Esophagus muscularis mucosa (tissue), 4 donors: ENCODE data around the gene PIGR. TPM values are rescaled to one million over a fixed set of nuclear protein-coding genes. Genes with fewer than 3 reads are reported as not detected.

Source experiments
- DNase-seq: peaks from one replicate; pipeline ENCODE4 v3.0.0-alpha.2; 2017; ENCODE audit errors: extremely low spot score
- H3K27ac ChIP-seq, 4 donors: fragments of 200-600 bp; sonication (generic); replicated peaks in 1 of 4; 1 replicate in 3 of 4; 2 replicates in 1 of 4; pipeline ENCODE4 v1.5.1; 2016 to 2019; ENCODE audit warnings: mild to moderate bottlenecking in 1 of 4
- H3K27me3 ChIP-seq, 4 donors: fragments of 200-600 bp; sonication (generic); one replicate each; pipeline versions ENCODE4 v1.5.1 to v1.6.0; 2016 to 2019
- H3K36me3 ChIP-seq, 4 donors: fragments of 200-600 bp; sonication (generic); one replicate each; pipeline ENCODE4 v1.5.1; 2016 to 2019
- H3K4me1 ChIP-seq, 4 donors: fragments of 200-600 bp; sonication (generic); one replicate each; pipeline ENCODE4 v1.5.1; 2016 to 2019
- H3K4me3 ChIP-seq, 4 donors: fragments of 200-600 bp; sonication (generic); 1 replicate in 2 of 4; 2 replicates in 2 of 4; pipeline ENCODE4 v1.5.1; 2016 to 2019; ENCODE audit warnings: mild to moderate bottlenecking in 4 of 4, moderate library complexity in 1 of 4
- H3K9me3 ChIP-seq, 4 donors: fragments of 200-600 bp; sonication (generic); 1 replicate in 3 of 4; 2 replicates in 1 of 4; pipeline ENCODE4 v1.5.1; 2016 to 2019
- CTCF ChIP-seq, 3 experiments: fragments of 200-600 bp in 2 of 3; fragments of 450-650 bp in 1 of 3; sonication (generic) in 2 of 3; IDR thresholded peaks; one replicate each; pipeline ENCODE4 v1.5.1; 2017 to 2019; ENCODE audit warnings: antibody characterized with exemption in 3 of 3, mild to moderate bottlenecking in 2 of 3, moderate library complexity in 1 of 3
- EP300 ChIP-seq: sonication (generic); formaldehyde crosslinking; IDR thresholded peaks from one replicate; pipeline ENCODE4 v1.6.1; 2017; ENCODE audit warnings: antibody characterized with exemption
- POLR2A ChIP-seq: fragments of 450-650 bp; IDR thresholded peaks from one replicate; pipeline ENCODE4 v1.6.1; 2017; ENCODE audit warnings: antibody characterized with exemption, moderate library complexity, mild to moderate bottlenecking, low read depth
- POLR2AphosphoS5 ChIP-seq, 2 donors: sonication (generic); formaldehyde crosslinking; IDR thresholded peaks; one replicate each; pipeline ENCODE4 v1.6.1; 2017; ENCODE audit warnings: antibody characterized with exemption in 2 of 2
- WGBS: methylation state at CpG from one replicate; pipeline ENCODE4 v1.1.5; 2018; 5-methylcytosine and 5-hydroxymethylcytosine counted together
- intact Hi-C: fragments of 100-400 bp; cut with DNase I; formaldehyde crosslinking; loops from one replicate; pipeline ENCODE4 v1.15.1; 2023
- total RNA-seq, 4 donors: library from RNA; depleted of rRNA; stranded (reverse); fragments of >200 nt; gene quantifications; one replicate each; pipeline versions ENCODE4 v1.1.0 to v1.2.1, GENCODE V29; 2016

PIGR gene
- total RNA-seq, 4 donors from 2014 or later: 0.42 to 4.2 (median 1.1) TPM; not detected in 1

- 91% methylated on average over 10 of the region's 10 CpGs for WGBS
- no peaks in the 10 kb centered on the region for H3K36me3 ChIP-seq
- TF ChIP-seq EP300 (no peak), CTCF (IDR thresholded peaks at IDR 0.05) (no peak), POLR2AphosphoS5 (IDR thresholded peaks at IDR 0.05) (no peak), POLR2A (no peak)
- DNase-seq: no peak
- H3K9me3 ChIP-seq: no peaks in the 10 kb centered on the region
- peaks cover 4 to 12% (median 9%) of the 10 kb centered on the region in 4 donors for H3K4me1 ChIP-seq
- no peak overlapping the region for H3K4me3 ChIP-seq
- intact Hi-C loops: loop anchor here (5.0 kb wide), 1 partner anchor 37 kb away; the partner anchor contains the start of gene IL20
- no peak overlapping the region for H3K27ac ChIP-seq
- peaks cover 0 to 20% (median 0%) of the 10 kb centered on the region in 4 donors for H3K27me3 ChIP-seq
Observed at GRCh38 chr1:206904423-206905142, 41.7 kb downstream of the PIGR start.

GRCh38 chr1:206903687-206904086 is 42.6 kb downstream of the PIGR start:
- WGBS: 59% methylated on average over 2 of the region's 2 CpGs
- Histone ChIP-seq H3K27ac (no peak overlapping the region), H3K4me1 (peaks cover 0 to 3% (median under 1%) of the 10 kb centered on the region in 4 donors), H3K36me3 (no peaks in the 10 kb centered on the region), H3K27me3 (peaks cover 0 to 21% (median 0%) of the 10 kb centered on the region in 4 donors), H3K9me3 (no peaks in the 10 kb centered on the region), H3K4me3 (no peak overlapping the region)
- TF ChIP-seq POLR2A: no peak
- TF ChIP-seq EP300: no peak
- TF ChIP-seq CTCF (IDR thresholded peaks at IDR 0.05): no peak
- TF ChIP-seq POLR2AphosphoS5 (IDR thresholded peaks at IDR 0.05): no peak
- DNase-seq: no peak
- intact Hi-C loops: no loop called here

- WGBS: no CpG with 5 or more reads among the region's 1 CpG
- H3K36me3 ChIP-seq: no peaks in the 10 kb centered on the region
- H3K27me3 ChIP-seq: peaks cover 0 to 19% (median 0%) of the 10 kb centered on the region in 4 donors
- no peaks in the 10 kb centered on the region for H3K4me1 ChIP-seq
- H3K4me3 ChIP-seq: no peak overlapping the region
- TF ChIP-seq POLR2AphosphoS5 (IDR thresholded peaks at IDR 0.05) (no peak), POLR2A (no peak), CTCF (IDR thresholded peaks at IDR 0.05) (no peak), EP300 (no peak)
- H3K9me3 ChIP-seq: no peaks in the 10 kb centered on the region
- no peak overlapping the region for H3K27ac ChIP-seq
- intact Hi-C loops: no loop called here
- no peak for DNase-seq
Observed at GRCh38 chr1:206902702-206903101, 43.6 kb downstream of the PIGR start.

GRCh38 chr1:206901944-206902343 is 44.3 kb downstream of the PIGR start:
- Histone ChIP-seq H3K27me3 (peaks cover 0 to 22% (median 0%) of the 10 kb centered on the region in 4 donors), H3K27ac (no peak overlapping the region), H3K9me3 (no peaks in the 10 kb centered on the region), H3K4me1 (no peaks in the 10 kb centered on the region), H3K4me3 (no peak overlapping the region), H3K36me3 (no peaks in the 10 kb centered on the region)
- DNase-seq: no peak
- TF ChIP-seq EP300: no peak
- TF ChIP-seq CTCF (IDR thresholded peaks at IDR 0.05): no peak
- no peak for TF ChIP-seq POLR2AphosphoS5 (IDR thresholded peaks at IDR 0.05)
- TF ChIP-seq POLR2A: no peak
- WGBS: 96% methylated on average over 6 of the region's 6 CpGs
- intact Hi-C loops: no loop called here
